AG04449 (cell line): ENCODE measurements around the gene OR2A42.
A peak's percentile ranks its signal among the peaks of the same experiment; 100 is the strongest.
"Not testable (repeated sequence)": the region's sequence is repeated elsewhere in the genome, so short reads cannot be mapped to it uniquely, and the experiment has no call there.

Experiments used
- CTCF ChIA-PET: fragments of 350-600 bp; formaldehyde crosslinking; extraction: SDS; loops from one replicate; lab custom pipeline; 2021; ENCODE audit warnings: antibody characterized with exemption; lab: Yijun Ruan, JAX
- POLR2A ChIA-PET: fragments of 400-600, 350-600 bp; formaldehyde crosslinking; extraction: SDS; loops from one replicate; lab custom pipeline; 2020; ENCODE audit warnings: antibody characterized with exemption, inconsistent platforms; lab: Yijun Ruan, JAX
- DNase-seq: peaks from one replicate; pipeline ENCODE4 v3.0.0-alpha.2; 2010; ENCODE audit warnings: low read depth, low spot score
- H3K4me3 ChIP-seq: 2 replicates; pipeline ENCODE4 v1.5.1; 2011; ENCODE audit warnings: low read depth, mild to moderate bottlenecking, control low read depth, low read length
- TF ChIP-seq, protein P1 (sequence below): IDR thresholded peaks from one replicate; pipeline ENCODE4 v1.5.1; 2011; ENCODE audit warnings: mild to moderate bottlenecking, moderate library complexity, low read length, control low read depth, inconsistent platforms; ENCODE audit not compliant: insufficient read depth; ENCODE audit errors: missing control alignments

OR2A42 gene

DNA sequence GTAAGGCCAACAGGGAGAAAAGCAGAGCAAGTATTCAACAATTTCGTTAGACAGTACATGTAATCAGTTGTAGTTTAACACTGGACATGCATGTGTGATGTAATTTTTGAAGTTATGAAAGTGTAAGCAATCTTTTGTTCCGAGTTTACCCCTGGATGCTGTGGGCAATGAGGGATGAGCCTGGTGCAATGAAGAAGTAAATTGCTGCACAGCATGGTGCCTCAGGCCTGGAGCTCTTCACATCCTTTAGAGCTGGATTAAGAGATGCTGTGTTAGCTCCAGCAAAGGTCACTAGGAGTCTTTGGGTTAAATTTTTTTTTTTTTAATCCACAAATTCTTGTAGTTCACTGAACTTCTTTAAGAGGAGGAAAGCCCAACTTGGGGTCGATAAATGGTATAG lies 36.3 kb downstream of the OR2A42 start:
- H3K4me3 ChIP-seq, CTCF ChIA-PET, POLR2A ChIA-PET, DNase-seq: not testable (repeated sequence)

GRCh38 chr7:144201978-144202377 lies 37.4 kb downstream of the OR2A42 start:
- DNase-seq, POLR2A ChIA-PET, CTCF ChIA-PET, H3K4me3 ChIP-seq: not testable (repeated sequence)

DNA sequence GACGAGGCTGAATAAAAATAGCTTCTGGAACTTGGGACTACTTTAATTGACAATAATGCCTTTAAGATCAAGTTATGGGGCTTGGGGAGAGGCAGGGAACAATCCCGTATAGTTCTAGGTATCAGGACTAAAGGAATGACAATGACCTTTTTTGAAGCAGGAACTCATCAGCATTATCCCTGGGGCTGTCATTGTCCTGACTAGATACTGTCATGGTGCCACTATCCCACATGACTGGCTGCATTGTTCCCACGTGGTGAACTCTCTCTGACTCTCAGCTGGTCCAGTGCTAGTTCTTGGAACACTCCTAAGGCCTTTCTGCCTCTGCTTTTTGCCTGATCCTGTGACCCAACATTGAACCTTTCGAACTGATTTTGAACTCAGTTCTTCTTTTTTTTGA lies 40.5 kb downstream of the OR2A42 start:
- POLR2A ChIA-PET, H3K4me3 ChIP-seq, CTCF ChIA-PET, DNase-seq: not testable (repeated sequence)

DNA sequence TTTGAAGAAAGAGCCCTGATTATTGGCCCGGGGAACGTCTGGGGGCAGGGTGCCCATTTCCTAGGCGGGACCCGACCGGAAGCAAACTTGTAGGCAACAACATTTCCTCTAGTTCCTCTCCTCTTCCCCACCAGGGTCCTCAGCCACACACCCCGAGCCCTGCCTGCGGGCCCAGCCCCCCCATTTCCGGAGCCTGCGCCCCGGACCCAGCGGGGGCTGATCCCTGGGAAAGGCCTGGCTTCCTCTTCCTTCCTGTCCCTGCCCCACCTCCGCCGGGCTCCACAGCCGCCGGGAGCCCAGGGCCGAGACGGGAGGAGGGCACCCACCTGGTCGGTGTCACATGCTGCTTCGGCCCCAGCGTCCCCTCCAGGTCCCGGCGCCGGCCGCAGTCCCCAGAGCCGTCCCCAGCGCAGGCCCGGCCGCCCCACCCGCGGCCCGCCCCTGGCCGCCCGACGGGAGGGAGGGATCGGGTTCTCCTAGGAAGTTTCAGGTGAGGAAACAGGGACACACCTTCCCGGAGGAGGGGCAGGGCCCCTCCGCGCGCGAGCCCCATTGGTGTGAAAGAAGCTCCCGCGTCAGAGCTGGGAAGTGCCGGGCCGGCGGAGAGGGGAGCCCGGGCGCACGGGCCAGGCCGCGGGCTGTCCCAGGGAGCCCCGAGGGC lies 44.1 kb downstream of the OR2A42 start, which contains the start of gene ARHGEF35:
Gene ARHGEF35 (minus strand): TSS at position 622 of the 661 bp plus-strand sequence. CDS start 7,450 bp downstream, outside the sequence.
- DNase-seq, POLR2A ChIA-PET, CTCF ChIA-PET, H3K4me3 ChIP-seq: not testable (repeated sequence)

DNA sequence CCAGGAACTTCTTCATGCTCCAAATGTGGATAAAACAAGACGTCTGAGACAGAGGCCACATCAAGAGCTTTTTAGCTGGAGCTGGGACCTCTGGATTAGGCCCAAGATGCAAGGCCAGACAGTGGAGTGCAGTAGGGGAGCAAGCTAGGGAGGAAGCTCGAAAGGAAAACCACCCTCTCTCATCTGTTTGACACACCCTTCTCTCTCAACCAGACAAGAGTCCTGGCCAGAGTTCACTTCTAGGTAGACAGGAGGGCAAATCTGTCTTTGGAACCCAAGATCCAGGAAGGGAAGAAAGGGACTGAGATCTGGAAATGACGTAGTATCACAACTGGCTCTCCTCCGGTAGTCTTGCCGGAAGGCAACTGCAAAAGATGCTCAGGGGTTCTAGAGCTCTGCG lies 45.0 kb downstream of the OR2A42 start:
- CTCF ChIA-PET, DNase-seq, H3K4me3 ChIP-seq, POLR2A ChIA-PET: not testable (repeated sequence)

DNA sequence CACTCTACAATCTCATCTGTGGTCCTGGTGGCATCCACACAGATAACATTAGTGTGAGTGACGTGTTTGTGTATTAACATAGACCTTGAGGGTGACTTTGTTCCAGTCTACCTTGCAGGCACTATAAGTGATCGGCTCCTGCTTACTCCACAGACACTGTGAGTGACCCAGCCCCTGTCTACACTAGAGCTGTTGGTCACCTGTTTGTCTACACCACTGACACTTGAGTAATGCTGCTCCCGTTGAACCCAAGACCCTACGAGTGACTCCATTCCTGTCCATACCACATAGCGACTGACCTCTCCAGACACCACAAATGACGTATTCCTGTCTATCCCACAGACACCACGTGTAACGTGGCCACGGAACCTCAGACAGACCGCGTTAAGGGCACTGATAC lies 45.6 kb downstream of the OR2A42 start:
- DNase-seq, H3K4me3 ChIP-seq, CTCF ChIA-PET, POLR2A ChIA-PET: not testable (repeated sequence)

- H3K4me3 ChIP-seq, CTCF ChIA-PET, DNase-seq, POLR2A ChIA-PET: not testable (repeated sequence)
Observed at GRCh38 chr7:144188578-144189171, 50.7 kb downstream of the OR2A42 start.

DNA sequence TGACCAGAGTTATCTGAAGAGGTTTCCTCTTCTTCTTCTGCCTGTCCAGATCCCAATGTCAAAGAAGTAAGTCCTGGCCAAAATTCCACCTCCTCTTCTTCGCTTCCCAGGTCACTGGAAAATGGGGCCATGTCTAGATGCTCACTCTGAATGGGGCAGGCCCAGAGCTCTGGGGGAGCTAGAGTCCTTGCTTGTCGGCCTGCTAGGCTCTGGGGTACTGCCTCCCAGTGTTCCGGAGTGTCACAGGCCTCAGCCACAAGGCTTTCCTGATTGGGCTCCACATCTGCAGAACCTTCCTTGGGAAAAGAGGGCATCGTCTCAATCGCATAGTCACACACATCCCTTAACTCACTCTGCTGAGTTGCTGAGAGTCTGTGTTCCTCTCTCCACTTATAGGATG lies 51.6 kb downstream of the OR2A42 start:
- DNase-seq, POLR2A ChIA-PET, H3K4me3 ChIP-seq, CTCF ChIA-PET: not testable (repeated sequence)

GRCh38 chr7:144183166-144183565 lies 56.2 kb downstream of the OR2A42 start, which contains the start of gene CTAGE4:
TSS of gene CTAGE4 (plus strand) at chr7:144183466. CDS start at chr7:144183504, 38 bp downstream.
- H3K4me3 ChIP-seq, POLR2A ChIA-PET, CTCF ChIA-PET, DNase-seq: not testable (repeated sequence)

- CTCF ChIA-PET: not testable (repeated sequence)
Observed at GRCh38 chr7:144179165-144179479, 60.3 kb downstream of the OR2A42 start.

DNA sequence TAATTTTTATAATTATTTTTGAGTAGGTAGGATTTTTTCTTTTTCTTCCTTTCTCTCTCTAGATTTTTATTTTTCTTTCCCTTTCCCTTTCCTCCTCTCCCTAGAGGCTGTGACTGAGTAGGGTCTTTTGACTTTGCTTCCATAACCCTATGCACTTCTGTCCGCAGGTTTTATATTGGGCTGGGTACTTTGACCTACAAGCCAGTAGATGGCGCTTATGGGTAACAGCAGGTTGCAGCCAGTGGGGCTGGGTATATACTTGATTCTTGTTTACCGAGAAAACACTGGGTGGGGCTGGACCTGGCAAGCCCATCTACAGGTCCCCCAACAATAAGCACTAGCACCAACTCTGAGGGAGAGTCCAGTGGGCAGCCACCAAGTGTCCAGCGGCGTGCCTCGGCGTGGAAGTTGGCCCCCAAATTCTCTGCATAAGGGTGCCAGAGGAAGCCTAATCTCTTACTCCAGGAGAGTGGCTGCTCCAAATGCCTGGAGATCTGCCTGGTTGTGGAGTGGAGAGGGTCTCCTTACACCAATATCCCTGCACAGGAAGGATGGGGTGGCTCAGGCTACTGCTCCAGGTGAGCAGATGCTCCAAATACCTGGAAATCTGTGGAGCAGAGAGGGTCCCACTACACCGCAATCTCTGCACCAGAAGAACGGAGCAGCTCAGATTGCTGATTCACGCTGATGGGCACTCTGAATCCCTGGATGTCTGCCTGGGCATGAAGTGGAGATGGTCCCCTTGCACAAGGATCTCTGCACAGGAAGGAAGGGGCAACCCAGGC lies 60.8 kb downstream of the OR2A42 start:
- POLR2A ChIA-PET, H3K4me3 ChIP-seq, DNase-seq: not testable (repeated sequence)
- CTCF ChIA-PET: interaction anchor here (1.1 to 1.6 kb wide), 2 partner anchors 12 to 257 kb away, joined by 3 read pairs; no protein-coding TSS in a partner anchor
- TF ChIP-seq, protein P1, sequence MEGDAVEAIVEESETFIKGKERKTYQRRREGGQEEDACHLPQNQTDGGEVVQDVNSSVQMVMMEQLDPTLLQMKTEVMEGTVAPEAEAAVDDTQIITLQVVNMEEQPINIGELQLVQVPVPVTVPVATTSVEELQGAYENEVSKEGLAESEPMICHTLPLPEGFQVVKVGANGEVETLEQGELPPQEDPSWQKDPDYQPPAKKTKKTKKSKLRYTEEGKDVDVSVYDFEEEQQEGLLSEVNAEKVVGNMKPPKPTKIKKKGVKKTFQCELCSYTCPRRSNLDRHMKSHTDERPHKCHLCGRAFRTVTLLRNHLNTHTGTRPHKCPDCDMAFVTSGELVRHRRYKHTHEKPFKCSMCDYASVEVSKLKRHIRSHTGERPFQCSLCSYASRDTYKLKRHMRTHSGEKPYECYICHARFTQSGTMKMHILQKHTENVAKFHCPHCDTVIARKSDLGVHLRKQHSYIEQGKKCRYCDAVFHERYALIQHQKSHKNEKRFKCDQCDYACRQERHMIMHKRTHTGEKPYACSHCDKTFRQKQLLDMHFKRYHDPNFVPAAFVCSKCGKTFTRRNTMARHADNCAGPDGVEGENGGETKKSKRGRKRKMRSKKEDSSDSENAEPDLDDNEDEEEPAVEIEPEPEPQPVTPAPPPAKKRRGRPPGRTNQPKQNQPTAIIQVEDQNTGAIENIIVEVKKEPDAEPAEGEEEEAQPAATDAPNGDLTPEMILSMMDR: peak; percentile 2

More at GRCh38 chr7:144179165-144179479, 60.3 kb downstream of the OR2A42 start:
- POLR2A ChIA-PET, DNase-seq, H3K4me3 ChIP-seq: not testable (repeated sequence)
